RWPE1 (cell line): ENCODE results near the gene SH3D21.

Experiments
- CTCF ChIA-PET: fragments of 350-600 bp; sonication (Branson Sonifier 250); formaldehyde crosslinking; extraction: SDS; loops from one replicate; lab custom pipeline; 2021; lab: Yijun Ruan, JAX
- POLR2A ChIA-PET: fragments of 400-600 bp; formaldehyde crosslinking; extraction: SDS; loops from one replicate; lab custom pipeline; 2020; ENCODE audit warnings: antibody characterized with exemption; ENCODE audit not compliant: low non-redundant PET; lab: Yijun Ruan, JAX
- DNase-seq: peaks from one replicate; pipeline ENCODE4 v3.0.0; 2012; ENCODE audit warnings: low spot score
- H3K27ac ChIP-seq: fragments of 450-650 bp; 2 replicates; pipeline ENCODE4 v1.5.1; 2017
- TF ChIP-seq, protein P1 (sequence below): fragments of 450-650 bp; conservative IDR thresholded peaks from 2 replicates; pipeline ENCODE4 v1.5.1; 2017; ENCODE audit warnings: low read depth, mild to moderate bottlenecking

SH3D21 gene

DNA sequence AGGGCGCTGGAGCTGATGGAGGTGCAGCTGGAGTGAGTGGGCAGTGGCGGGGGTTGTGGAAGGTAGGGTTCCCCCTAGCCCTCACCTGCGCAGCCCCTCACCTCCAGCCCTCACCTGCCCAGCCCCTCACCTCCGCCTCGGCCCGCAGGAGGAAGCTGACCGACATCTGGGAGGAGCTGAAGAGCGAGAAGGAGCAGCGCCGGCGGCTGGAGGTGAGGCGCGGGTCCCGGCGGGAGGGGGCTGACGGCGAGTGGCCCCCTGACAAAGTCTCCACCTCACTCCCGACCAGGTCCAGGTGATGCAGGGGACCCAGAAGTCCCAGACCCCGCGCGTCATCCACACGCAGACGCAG lies 14.6 kb downstream of the SH3D21 start:
- ChIA-PET CTCF (interaction anchor here (0.7 kb wide), 1 partner anchor 9 kb away, joined by 3 read pairs; no protein-coding TSS in a partner anchor), POLR2A (no interaction called here)
- DNase-seq = no peak
- TF ChIP-seq, protein P1, sequence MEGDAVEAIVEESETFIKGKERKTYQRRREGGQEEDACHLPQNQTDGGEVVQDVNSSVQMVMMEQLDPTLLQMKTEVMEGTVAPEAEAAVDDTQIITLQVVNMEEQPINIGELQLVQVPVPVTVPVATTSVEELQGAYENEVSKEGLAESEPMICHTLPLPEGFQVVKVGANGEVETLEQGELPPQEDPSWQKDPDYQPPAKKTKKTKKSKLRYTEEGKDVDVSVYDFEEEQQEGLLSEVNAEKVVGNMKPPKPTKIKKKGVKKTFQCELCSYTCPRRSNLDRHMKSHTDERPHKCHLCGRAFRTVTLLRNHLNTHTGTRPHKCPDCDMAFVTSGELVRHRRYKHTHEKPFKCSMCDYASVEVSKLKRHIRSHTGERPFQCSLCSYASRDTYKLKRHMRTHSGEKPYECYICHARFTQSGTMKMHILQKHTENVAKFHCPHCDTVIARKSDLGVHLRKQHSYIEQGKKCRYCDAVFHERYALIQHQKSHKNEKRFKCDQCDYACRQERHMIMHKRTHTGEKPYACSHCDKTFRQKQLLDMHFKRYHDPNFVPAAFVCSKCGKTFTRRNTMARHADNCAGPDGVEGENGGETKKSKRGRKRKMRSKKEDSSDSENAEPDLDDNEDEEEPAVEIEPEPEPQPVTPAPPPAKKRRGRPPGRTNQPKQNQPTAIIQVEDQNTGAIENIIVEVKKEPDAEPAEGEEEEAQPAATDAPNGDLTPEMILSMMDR = no peak
- no peak overlapping the region for H3K27ac ChIP-seq

DNA sequence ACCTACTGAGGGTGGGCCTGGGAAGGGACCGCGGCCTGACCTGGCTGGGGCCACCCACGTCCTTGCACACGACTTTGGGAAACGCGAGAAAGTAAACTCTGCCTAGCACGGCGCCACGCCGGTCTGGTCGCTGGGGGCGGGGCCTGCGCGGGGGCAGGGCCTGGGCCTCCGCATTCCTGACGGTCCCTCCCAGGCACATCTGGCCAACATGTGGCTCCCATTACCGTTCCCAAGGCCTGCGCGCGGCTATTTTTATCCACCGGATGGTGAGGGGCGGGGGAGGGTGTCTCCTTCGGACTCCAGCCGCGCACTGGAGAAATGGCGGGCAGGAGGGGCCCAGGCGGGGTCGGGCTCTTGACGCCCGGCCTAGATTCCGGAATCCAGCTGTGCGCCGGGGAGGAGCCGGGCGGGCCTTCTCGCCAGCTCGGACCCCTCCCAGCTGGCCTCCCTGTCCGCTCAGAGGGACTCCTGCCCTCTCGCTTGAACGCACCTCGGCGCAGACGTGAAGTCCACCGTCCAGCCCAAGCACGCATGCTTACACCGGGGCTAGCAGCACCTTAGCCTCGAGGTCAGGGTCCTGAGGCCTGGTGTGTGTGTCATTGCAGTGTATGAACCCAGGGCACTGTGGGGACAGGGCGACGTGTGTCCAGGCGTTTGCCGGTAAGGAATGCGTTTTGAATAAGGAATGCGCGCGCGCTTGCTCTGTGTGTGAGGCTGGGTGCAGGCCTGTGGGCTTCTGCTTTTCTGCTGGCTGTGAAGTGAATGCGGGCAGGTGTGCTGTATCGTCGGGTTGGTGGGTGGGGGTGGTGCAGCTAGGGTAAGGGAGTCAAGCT lies 15.2 kb downstream of the SH3D21 start:
- POLR2A ChIA-PET = no interaction called here
- DNase-seq = no peak
- TF ChIP-seq, protein P1 = no peak
- H3K27ac ChIP-seq = no peak overlapping the region
- CTCF ChIA-PET = interaction anchor here (0.6 to 0.7 kb wide), 2 partner anchors 8 to 19 kb away, joined by 3 to 5 read pairs; no protein-coding TSS in a partner anchor

DNA sequence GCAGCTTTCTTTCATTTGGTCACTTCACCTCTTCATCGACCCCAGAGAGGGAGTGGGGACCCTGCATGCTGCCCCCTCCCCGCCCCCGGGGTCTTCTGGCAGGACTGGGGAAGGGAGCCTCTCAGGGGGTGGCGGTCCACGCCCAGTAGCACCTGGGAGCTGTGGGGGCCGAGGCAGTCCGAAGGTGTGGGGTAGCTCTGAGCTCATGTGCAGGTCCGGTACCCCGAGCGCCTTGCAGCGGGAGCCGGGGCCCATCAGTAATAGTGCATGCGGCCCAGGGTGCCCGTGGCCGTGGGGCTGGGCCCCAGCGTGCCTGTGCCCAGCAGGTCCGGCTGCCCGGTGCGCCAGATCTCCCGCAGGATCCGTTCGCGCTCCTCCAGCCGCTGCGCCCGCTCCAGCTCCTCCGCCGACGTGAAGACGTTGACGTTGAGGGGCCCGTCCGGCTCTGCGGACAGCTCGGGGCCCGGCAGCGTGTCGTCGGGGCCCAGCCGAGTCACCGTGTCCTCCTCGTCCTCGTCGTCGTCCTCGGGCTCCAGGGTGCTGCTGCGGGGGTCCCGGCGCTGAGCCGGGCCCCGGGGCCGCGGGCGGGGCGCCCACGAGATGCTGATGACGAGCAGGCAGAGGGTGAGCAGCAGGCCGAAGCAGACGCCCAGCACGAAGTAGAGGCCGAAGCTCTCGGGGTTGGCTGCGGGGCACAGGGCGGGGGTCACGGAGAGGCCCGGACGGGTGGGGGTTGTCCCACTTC lies 16.0 kb downstream of the SH3D21 start:
- peak overlapping the region; percentile 72 for H3K27ac ChIP-seq
- TF ChIP-seq, protein P1 = no peak
- no peak for DNase-seq
- POLR2A ChIA-PET = no interaction called here
- CTCF ChIA-PET = interaction anchor here (0.6 kb wide), 1 partner anchor 18 kb away, joined by 5 read pairs; no protein-coding TSS in a partner anchor

DNA sequence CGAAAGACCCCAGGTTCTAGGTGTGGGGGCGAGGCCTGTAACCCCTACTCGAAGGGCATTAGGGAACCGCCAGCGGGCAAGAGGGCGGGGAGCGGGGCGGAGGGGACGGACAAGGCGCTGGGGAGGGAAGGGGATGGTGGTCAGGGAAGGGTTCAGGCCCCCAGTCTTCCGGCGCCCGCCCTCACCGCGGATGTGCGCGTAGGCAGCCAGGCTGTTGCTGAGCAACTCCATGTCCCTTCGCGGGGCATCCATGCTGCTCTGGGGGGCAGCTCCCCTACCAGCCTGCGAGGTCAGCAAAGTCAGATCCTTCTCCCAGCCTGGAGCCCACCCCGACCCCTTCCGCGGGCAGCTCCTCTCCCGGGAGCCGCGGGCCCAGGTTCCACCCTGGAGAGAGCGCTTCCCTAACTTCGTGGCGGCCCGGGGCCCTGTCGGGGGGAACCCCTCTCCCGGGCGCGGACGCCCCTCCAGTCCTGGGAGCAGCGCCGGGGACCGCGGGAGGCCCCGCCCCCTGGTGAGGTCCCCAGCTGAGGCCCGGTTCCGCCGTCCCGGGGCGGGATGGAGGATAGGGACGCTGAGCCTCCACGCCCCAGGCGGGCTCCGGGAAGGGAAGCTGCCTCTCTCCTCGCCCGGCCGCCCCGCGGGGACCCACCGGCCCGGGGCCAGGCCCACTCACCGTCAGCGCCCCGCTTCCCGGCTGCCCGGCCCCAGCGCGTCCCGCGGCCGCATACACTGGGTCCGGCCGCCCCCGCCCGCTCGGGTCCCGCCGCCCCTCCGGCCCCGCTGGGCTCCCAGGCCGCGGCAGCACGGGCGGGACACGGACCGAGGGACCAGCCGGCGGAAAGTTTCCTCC lies 16.8 kb downstream of the SH3D21 start:
- no peak for DNase-seq
- H3K27ac ChIP-seq = peak overlapping the region; percentile 72
- TF ChIP-seq, protein P1 = no peak
- ChIA-PET POLR2A (no interaction called here), CTCF (interaction anchor here (1.1 kb wide), 1 partner anchor 59 kb away, joined by 3 read pairs; no protein-coding TSS in a partner anchor)

DNA sequence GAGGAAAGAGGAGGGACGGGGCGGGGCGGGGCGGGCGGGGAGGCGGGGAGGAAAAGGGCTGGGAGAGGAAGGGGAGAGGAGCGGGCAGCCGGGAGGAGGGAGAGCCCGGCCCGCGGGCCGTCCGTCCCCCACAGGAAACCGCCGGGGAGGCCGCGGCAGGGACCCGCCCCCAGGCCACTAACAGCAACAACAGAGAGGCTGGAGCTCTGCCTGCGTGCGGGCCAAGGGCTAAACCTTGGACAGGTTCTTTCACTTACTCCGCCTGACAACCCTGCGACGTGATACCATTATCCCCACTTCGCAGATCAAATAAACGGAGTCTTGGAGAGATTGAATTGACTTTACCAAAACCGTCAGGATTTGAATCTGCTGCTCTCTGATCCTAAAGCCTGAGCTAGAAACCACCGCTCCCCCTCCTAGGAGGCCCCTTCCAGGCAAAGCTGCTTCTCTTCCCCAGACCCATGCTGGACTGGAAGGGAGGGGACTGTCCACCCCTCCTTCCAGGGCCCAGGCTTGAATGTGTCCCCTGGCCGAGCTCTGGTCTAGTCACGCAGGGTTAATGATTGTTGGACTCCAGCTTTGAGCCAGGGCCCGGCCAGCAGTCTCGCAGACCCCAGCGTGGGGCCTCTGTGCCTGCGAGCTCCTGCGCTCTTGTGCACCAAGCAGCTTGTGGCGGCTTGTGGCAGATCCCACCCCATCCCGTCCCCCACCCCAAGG lies 17.6 kb downstream of the SH3D21 start, which contains the start of gene EVA1B:
EVA1B (minus strand) TSS at position 10 of the 717 bp plus-strand sequence. CDS start 608 bp downstream, outside the sequence.
- peak; percentile 50 for DNase-seq
- peak within 1 kb of the TSS; percentile 72 for H3K27ac ChIP-seq
- CTCF ChIA-PET = interaction anchor here (0.8 to 1.1 kb wide), 2 partner anchors 19 to 58 kb away, joined by 3 read pairs; no protein-coding TSS in a partner anchor

More for the DNA sequence above, 17.6 kb downstream of the SH3D21 start, which contains the start of gene EVA1B:
- TF ChIP-seq, protein P1 = no peak
- POLR2A ChIA-PET = interaction anchor here (0.7 kb wide), 1 partner anchor 64 kb away, joined by 6 read pairs; no protein-coding TSS in a partner anchor
